Nephron progenitor cell (in vitro differentiated cells): ENCODE data around the gene FICD.

Source experiments
- DNase-seq: peaks from one replicate; pipeline ENCODE4 v3.0.0; 2021
- H3K27ac Mint-ChIP-seq: 2 replicates; pipeline ENCODE4 v1.8.0; 2021; ENCODE audit warnings: mild to moderate bottlenecking, moderate library complexity, mixed read lengths
- H3K27me3 Mint-ChIP-seq: 2 replicates; pipeline ENCODE4 v1.8.0; 2021; ENCODE audit warnings: mild to moderate bottlenecking, low read depth, mixed read lengths; ENCODE audit not compliant: poor library complexity
- H3K36me3 Mint-ChIP-seq: 2 replicates; pipeline ENCODE4 v1.8.0; 2021; ENCODE audit warnings: low read depth, mixed read lengths
- H3K4me1 Mint-ChIP-seq: 2 replicates; pipeline ENCODE4 v1.8.0; 2021; ENCODE audit warnings: mixed read lengths
- H3K4me3 Mint-ChIP-seq: 2 replicates; pipeline ENCODE4 v1.8.0; 2021; ENCODE audit warnings: mild to moderate bottlenecking, moderate library complexity, mixed read lengths
- H3K9me3 Mint-ChIP-seq: 2 replicates; pipeline ENCODE4 v1.8.0; 2021; ENCODE audit warnings: mild to moderate bottlenecking, moderate library complexity, mixed read lengths
- CTCF ChIP-seq: fragments of 200-600 bp; sonication (generic); IDR thresholded peaks from 2 replicates; pipeline ENCODE4 v1.5.0; 2021; ENCODE audit warnings: antibody characterized with exemption

FICD gene

GRCh38 chr12:108567406-108568337 is 52.6 kb downstream of the FICD start:
- Mint-ChIP-seq H3K27ac (no peak overlapping the region), H3K4me1 (peaks cover 5% of the 10 kb centered on the region), H3K27me3 (peaks cover 3% of the 10 kb centered on the region), H3K9me3 (no peaks in the 10 kb centered on the region), H3K36me3 (peaks cover 33% of the 10 kb centered on the region), H3K4me3 (no peak overlapping the region)
- TF ChIP-seq CTCF: no peak
- DNase-seq: no peak

- DNase-seq: no peak
- no peak for TF ChIP-seq CTCF
- Mint-ChIP-seq H3K4me3 (no peak overlapping the region), H3K27me3 (peaks cover 3% of the 10 kb centered on the region), H3K36me3 (peaks cover 33% of the 10 kb centered on the region), H3K27ac (peak overlapping the region; percentile 64), H3K4me1 (no peaks in the 10 kb centered on the region), H3K9me3 (no peaks in the 10 kb centered on the region)
Measured at GRCh38 chr12:108568338-108569154, 53.5 kb downstream of the FICD start.
